HEK293 (cell line): Measurements from ENCODE around the gene CCDC92.

Experiments used
- CTCF ChIP-seq: fragments of 450-650 bp; formaldehyde crosslinking; IDR thresholded peaks from 2 replicates; pipeline ENCODE4 v1.5.1; 2016; ENCODE audit warnings: missing biosample characterization, missing genetic modification characterization
- REST ChIP-seq: fragments of 450-650 bp; formaldehyde crosslinking; IDR thresholded peaks from 2 replicates; pipeline ENCODE4 v1.5.1; 2016; ENCODE audit warnings: missing biosample characterization, missing genetic modification characterization
- ZNF138 ChIP-seq: fragments of 450-650 bp; formaldehyde crosslinking; IDR thresholded peaks from 2 replicates; pipeline ENCODE4 v1.5.1; 2016; ENCODE audit warnings: missing biosample characterization, missing genetic modification characterization, borderline replicate concordance
- ZNF449 ChIP-seq: fragments of 450-650 bp; formaldehyde crosslinking; IDR thresholded peaks from 2 replicates; pipeline ENCODE4 v1.5.1; 2017; ENCODE audit warnings: missing biosample characterization, mild to moderate bottlenecking, missing genetic modification characterization, moderate library complexity
- ZNF776 ChIP-seq: fragments of 450-650 bp; formaldehyde crosslinking; IDR thresholded peaks from 2 replicates; pipeline ENCODE4 v1.5.0; 2017; ENCODE audit warnings: missing biosample characterization, missing genetic modification characterization, borderline replicate concordance

- no peak for TF ChIP-seq CTCF (tag by site-specific recombination)
- TF ChIP-seq ZNF138 (tag by site-specific recombination): no peak
- TF ChIP-seq ZNF449: no peak
- TF ChIP-seq REST: no peak
- TF ChIP-seq ZNF776 (tag by site-specific recombination): no peak
Measured at GRCh38 chr12:123991372-123991951, 18.8 kb upstream of the CCDC92 start.
